GM19238 (cell line): ENCODE data around the gene SPHK2.
A peak's percentile ranks its signal among the peaks of the same experiment; 100 is the strongest.
"Not testable (repeated sequence)": the region's sequence is repeated elsewhere in the genome, so short reads cannot be mapped to it uniquely, and the experiment has no call there.

Experiments used
- DNase-seq: peaks from one replicate; pipeline ENCODE4 v3.0.0; 2011; ENCODE audit warnings: low spot score; ENCODE audit not compliant: insufficient read length

The SPHK2 gene

GRCh38 chr19:48618916-48619691, at the start of gene SPHK2, which contains the start of gene RPL18:
SPHK2 (plus strand) TSS chr19:48619506; CDS start chr19:48620515, 1,009 bp downstream.
RPL18 (minus strand) TSS chr19:48619178; CDS start chr19:48619143, 35 bp downstream.
- peak; percentile 98 for DNase-seq

- no peak for DNase-seq
These were observed 49.5 kb upstream of the SPHK2 start for GRCh38 chr19:48569814-48570213.

- no peak for DNase-seq
These were observed 47.7 kb upstream of the SPHK2 start for GRCh38 chr19:48571378-48572162.

- DNase-seq = no peak
These were observed 46.2 kb upstream of the SPHK2 start for GRCh38 chr19:48573163-48573505.

GRCh38 chr19:48575931-48576622, 43.2 kb upstream of the SPHK2 start:
- no peak for DNase-seq

- DNase-seq = not testable (repeated sequence)
These were observed 41.4 kb upstream of the SPHK2 start for GRCh38 chr19:48577908-48578307.

- no peak for DNase-seq
These were observed 40.4 kb upstream of the SPHK2 start for GRCh38 chr19:48578891-48579290.

GRCh38 chr19:48582168-48582567, 37.1 kb upstream of the SPHK2 start:
- DNase-seq = no peak

- no peak for DNase-seq
These were observed 31.9 kb upstream of the SPHK2 start for GRCh38 chr19:48587387-48587786.

- peak; percentile 89 for DNase-seq
These were observed 30.5 kb upstream of the SPHK2 start for GRCh38 chr19:48588670-48589401.

- DNase-seq = no peak
These were observed 28.3 kb upstream of the SPHK2 start for GRCh38 chr19:48591021-48591420.

GRCh38 chr19:48595171-48595570, 24.1 kb upstream of the SPHK2 start:
- DNase-seq = no peak

GRCh38 chr19:48595833-48596232, 23.5 kb upstream of the SPHK2 start:
- DNase-seq = no peak

- DNase-seq = no peak
These were observed 23.1 kb upstream of the SPHK2 start for GRCh38 chr19:48596237-48596636.

GRCh38 chr19:48596679-48597465, 22.4 kb upstream of the SPHK2 start:
- no peak for DNase-seq

- DNase-seq = no peak
These were observed 20.2 kb upstream of the SPHK2 start for GRCh38 chr19:48598996-48599700.

- no peak for DNase-seq
These were observed 18.5 kb upstream of the SPHK2 start for GRCh38 chr19:48600679-48601417.

GRCh38 chr19:48603001-48603400, 16.3 kb upstream of the SPHK2 start:
- no peak for DNase-seq

- DNase-seq = no peak
These were observed 15.9 kb upstream of the SPHK2 start for GRCh38 chr19:48603449-48603848.
